SK-N-SH treated with all-trans-retinoic acid at 6 μM for 48 hours (cell line): ENCODE data around the gene CNGB1.

Source experiments
- ARNTL ChIP-seq: fragments of 450-650 bp; formaldehyde crosslinking; IDR thresholded peaks from 2 replicates; pipeline ENCODE4 v1.5.0; 2020; ENCODE audit warnings: low read depth, mild to moderate bottlenecking, moderate library complexity, borderline replicate concordance
- RARB ChIP-seq: fragments of 250-450 bp; sonication (Bioruptor Pico); IDR thresholded peaks from 2 replicates; pipeline ENCODE4 v1.8.0; 2021; ENCODE audit warnings: mild to moderate bottlenecking, moderate library complexity
- TOX ChIP-seq: fragments of 250-450 bp; sonication (Bioruptor Pico); IDR thresholded peaks from 2 replicates; pipeline ENCODE4 v1.8.0; 2021; ENCODE audit warnings: mild to moderate bottlenecking, moderate library complexity, borderline replicate concordance
- ZC3H10 ChIP-seq: fragments of 250-450 bp; sonication (Bioruptor Pico); IDR thresholded peaks from 2 replicates; pipeline ENCODE4 v1.5.1; 2021; ENCODE audit warnings: mild to moderate bottlenecking, moderate library complexity
- ZNF70 ChIP-seq: fragments of 450-650 bp; formaldehyde crosslinking; IDR thresholded peaks from 2 replicates; pipeline ENCODE4 v1.5.0; 2020; ENCODE audit warnings: mild to moderate bottlenecking, moderate library complexity
- TF ChIP-seq, protein P1 (sequence below): fragments of 250-450 bp; sonication (Bioruptor Pico); IDR thresholded peaks from 2 replicates; pipeline ENCODE4 v1.5.1; 2020; ENCODE audit warnings: low read depth, mild to moderate bottlenecking, moderate library complexity
- TF ChIP-seq, protein P2 (sequence below): fragments of 250-450 bp; sonication (Bioruptor Pico); IDR thresholded peaks from 2 replicates; pipeline ENCODE4 v1.8.0; 2020; ENCODE audit warnings: mild to moderate bottlenecking, moderate library complexity, borderline replicate concordance

DNA sequence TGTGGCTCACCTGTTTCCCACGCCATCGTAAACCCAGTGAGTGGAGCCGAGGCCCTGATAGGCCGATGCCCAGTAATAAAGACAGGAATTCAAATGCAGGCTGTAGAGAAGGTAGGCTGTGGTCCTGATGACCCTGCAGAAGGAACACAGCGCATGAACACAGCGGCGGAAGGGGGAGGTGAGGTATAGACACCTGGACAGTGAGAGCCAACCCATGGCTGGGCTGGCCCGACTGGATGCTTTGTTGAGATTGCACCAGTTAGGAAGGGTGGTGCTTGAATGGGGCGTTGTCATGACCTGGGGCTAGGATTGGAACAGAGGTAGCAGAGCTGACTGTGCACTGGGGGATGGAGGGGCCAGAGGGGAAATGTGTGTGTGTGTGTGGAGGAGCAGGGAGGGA lies 59.2 kb downstream of the CNGB1 start:
- no peak for TF ChIP-seq ZC3H10 (CRISPR knock-in tag)
- TF ChIP-seq, protein P1, sequence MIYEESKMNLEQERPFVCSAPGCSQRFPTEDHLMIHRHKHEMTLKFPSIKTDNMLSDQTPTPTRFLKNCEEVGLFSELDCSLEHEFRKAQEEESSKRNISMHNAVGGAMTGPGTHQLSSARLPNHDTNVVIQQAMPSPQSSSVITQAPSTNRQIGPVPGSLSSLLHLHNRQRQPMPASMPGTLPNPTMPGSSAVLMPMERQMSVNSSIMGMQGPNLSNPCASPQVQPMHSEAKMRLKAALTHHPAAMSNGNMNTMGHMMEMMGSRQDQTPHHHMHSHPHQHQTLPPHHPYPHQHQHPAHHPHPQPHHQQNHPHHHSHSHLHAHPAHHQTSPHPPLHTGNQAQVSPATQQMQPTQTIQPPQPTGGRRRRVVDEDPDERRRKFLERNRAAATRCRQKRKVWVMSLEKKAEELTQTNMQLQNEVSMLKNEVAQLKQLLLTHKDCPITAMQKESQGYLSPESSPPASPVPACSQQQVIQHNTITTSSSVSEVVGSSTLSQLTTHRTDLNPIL = no peak
- TF ChIP-seq, protein P2, sequence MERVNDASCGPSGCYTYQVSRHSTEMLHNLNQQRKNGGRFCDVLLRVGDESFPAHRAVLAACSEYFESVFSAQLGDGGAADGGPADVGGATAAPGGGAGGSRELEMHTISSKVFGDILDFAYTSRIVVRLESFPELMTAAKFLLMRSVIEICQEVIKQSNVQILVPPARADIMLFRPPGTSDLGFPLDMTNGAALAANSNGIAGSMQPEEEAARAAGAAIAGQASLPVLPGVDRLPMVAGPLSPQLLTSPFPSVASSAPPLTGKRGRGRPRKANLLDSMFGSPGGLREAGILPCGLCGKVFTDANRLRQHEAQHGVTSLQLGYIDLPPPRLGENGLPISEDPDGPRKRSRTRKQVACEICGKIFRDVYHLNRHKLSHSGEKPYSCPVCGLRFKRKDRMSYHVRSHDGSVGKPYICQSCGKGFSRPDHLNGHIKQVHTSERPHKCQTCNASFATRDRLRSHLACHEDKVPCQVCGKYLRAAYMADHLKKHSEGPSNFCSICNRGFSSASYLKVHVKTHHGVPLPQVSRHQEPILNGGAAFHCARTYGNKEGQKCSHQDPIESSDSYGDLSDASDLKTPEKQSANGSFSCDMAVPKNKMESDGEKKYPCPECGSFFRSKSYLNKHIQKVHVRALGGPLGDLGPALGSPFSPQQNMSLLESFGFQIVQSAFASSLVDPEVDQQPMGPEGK (CRISPR knock-in tag) = no peak
- TF ChIP-seq RARB (CRISPR knock-in tag) = no peak
- no peak for TF ChIP-seq TOX (CRISPR knock-in tag)
- TF ChIP-seq ARNTL (CRISPR knock-in tag) = no peak
- no peak for TF ChIP-seq ZNF70 (CRISPR knock-in tag)
